Astrocyte (in vitro differentiated cells and primary cell): ENCODE measurements around the gene ADAMTSL5. TPM values are rescaled to one million over a fixed set of nuclear protein-coding genes. Genes with fewer than 3 reads are reported as not detected.

Source experiments
- DNase-seq: peaks from one replicate; pipeline ENCODE4 v3.0.0-alpha.2; 2010; ENCODE audit warnings: low read depth
- FAIRE-seq: peaks from 2 replicates; lab custom pipeline; 2011; peaks lifted over from hg19 to GRCh38; lab: Jason Lieb, UNC
- H2AFZ ChIP-seq: 2 replicates; pipeline ENCODE4 v1.6.0; 2012; ENCODE audit warnings: low read depth, low read length, inconsistent platforms
- H3K27ac ChIP-seq: 2 replicates; pipeline ENCODE4 v1.5.1; 2011; ENCODE audit warnings: low read depth, low read length, inconsistent platforms
- H3K27me3 ChIP-seq: 2 replicates; pipeline ENCODE4 v1.6.0; 2011; ENCODE audit warnings: low read length, inconsistent platforms; ENCODE audit not compliant: insufficient read depth
- H3K36me3 ChIP-seq: 2 replicates; pipeline ENCODE4 v1.5.1; 2011; ENCODE audit warnings: low read length, inconsistent platforms; ENCODE audit not compliant: insufficient read depth
- H3K4me1 ChIP-seq: 2 replicates; pipeline ENCODE4 v1.5.1; 2011; ENCODE audit warnings: low read length, inconsistent platforms; ENCODE audit not compliant: insufficient read depth
- H3K4me2 ChIP-seq: 2 replicates; pipeline ENCODE4 v1.6.0; 2012; ENCODE audit warnings: low read length, inconsistent platforms
- H3K4me3 ChIP-seq: 2 replicates; pipeline ENCODE4 v1.5.1; 2011; ENCODE audit warnings: low read depth, mild to moderate bottlenecking, low read length, inconsistent platforms; ENCODE audit not compliant: insufficient read depth
- H3K79me2 ChIP-seq: 2 replicates; pipeline ENCODE4 v1.6.0; 2012; ENCODE audit warnings: mild to moderate bottlenecking, low read length, inconsistent platforms; ENCODE audit not compliant: insufficient read depth
- H3K9ac ChIP-seq: 2 replicates; pipeline ENCODE4 v1.6.0; 2012; ENCODE audit warnings: mild to moderate bottlenecking, low read length, inconsistent platforms
- H3K9me3 ChIP-seq: 2 replicates; pipeline ENCODE4 v1.5.1; 2012; ENCODE audit warnings: low read depth, mild to moderate bottlenecking, low read length, inconsistent platforms; ENCODE audit not compliant: insufficient read depth
- H4K20me1 ChIP-seq: 2 replicates; pipeline ENCODE4 v1.6.0; 2012; ENCODE audit warnings: low read length, inconsistent platforms; ENCODE audit not compliant: insufficient read depth
- H3K27ac Mint-ChIP-seq: one replicate; pipeline ENCODE4 v1.8.0; 2021; ENCODE audit warnings: mild to moderate bottlenecking, mixed read lengths; ENCODE audit not compliant: unreplicated experiment
- H3K27me3 Mint-ChIP-seq: one replicate; pipeline ENCODE4 v1.8.0; 2021; ENCODE audit warnings: low read depth, mixed read lengths; ENCODE audit not compliant: unreplicated experiment
- H3K36me3 Mint-ChIP-seq: one replicate; pipeline ENCODE4 v1.8.0; 2021; ENCODE audit warnings: low read depth, mixed read lengths; ENCODE audit not compliant: unreplicated experiment
- H3K4me1 Mint-ChIP-seq: one replicate; pipeline ENCODE4 v1.8.0; 2021; ENCODE audit warnings: low read depth, mixed read lengths; ENCODE audit not compliant: unreplicated experiment
- H3K4me3 Mint-ChIP-seq: one replicate; pipeline ENCODE4 v1.8.0; 2021; ENCODE audit warnings: mild to moderate bottlenecking, moderate library complexity, mixed read lengths; ENCODE audit not compliant: unreplicated experiment
- H3K9me3 Mint-ChIP-seq: one replicate; pipeline ENCODE4 v1.8.0; 2021; ENCODE audit warnings: mild to moderate bottlenecking, mixed read lengths; ENCODE audit not compliant: unreplicated experiment
- EZH2 ChIP-seq: IDR thresholded peaks from 2 replicates; pipeline ENCODE4 v1.6.1; 2012; ENCODE audit warnings: mild to moderate bottlenecking, low read length, inconsistent platforms; ENCODE audit not compliant: insufficient read depth
- total RNA-seq: library from RNA; stranded (reverse); gene quantifications from 2 replicates; pipeline ENCODE4 v1.2.1, GENCODE V29; 2021
- TF ChIP-seq, protein P1 (sequence below): IDR thresholded peaks from 2 replicates; pipeline ENCODE4 v1.5.1; 2011; ENCODE audit warnings: low read depth, mild to moderate bottlenecking, inconsistent platforms, low read length, moderate library complexity; ENCODE audit not compliant: insufficient read depth

ADAMTSL5 gene
- total RNA-seq, 1 donor from 2014 or later: 5.5 TPM

DNA sequence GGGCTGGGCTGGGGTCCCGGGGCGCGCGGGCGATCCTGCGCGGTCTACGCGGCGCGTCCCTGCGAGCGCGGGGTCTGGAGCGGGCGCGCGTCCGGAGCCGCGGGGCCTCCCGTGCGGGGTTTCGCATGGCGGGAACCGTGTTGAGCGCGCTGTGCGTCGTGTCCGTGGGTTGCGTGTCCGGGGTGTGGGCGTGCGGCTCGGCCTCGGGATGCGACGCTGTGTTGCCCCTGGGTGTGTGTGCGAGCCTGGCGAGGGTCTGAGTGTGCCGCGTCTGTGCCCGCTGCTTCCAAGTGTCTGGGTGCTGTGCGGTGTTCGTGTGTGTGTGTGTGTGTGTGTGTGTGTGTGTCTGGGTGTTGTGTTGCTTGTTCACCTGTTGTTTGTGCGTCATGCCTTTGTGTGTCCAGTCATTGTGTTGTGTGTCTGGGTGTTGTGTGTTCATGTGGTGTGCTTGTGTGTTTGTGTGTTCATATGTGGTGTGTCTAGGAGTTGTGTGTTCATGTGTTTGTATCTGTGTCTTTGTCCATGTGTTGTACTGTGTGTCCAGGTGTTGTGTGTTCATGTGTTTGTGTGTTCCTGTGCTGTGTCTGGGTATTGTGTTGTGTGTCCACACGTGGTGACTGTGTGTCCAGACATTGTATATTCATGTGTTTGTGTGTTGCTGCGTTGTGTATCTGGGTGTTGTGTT is 11.6 kb upstream of the ADAMTSL5 start:
- H3K27me3 ChIP-seq: peaks cover 27% of the 10 kb centered on the region
- peak overlapping the region; percentile 50 for H3K4me2 ChIP-seq
- Mint-ChIP-seq H3K27ac (no peak overlapping the region), H3K4me3 (peak overlapping the region; percentile 76), H3K9me3 (peaks cover 4% of the 10 kb centered on the region), H3K36me3 (no peaks in the 10 kb centered on the region), H3K27me3 (peaks cover 45% of the 10 kb centered on the region), H3K4me1 (no peaks in the 10 kb centered on the region)
- FAIRE-seq: no peak
- no peak overlapping the region for H3K4me3 ChIP-seq
- no peak overlapping the region for H3K9ac ChIP-seq
- H3K4me1 ChIP-seq: no peaks in the 10 kb centered on the region
- no peak overlapping the region for H3K27ac ChIP-seq
- no peak for DNase-seq
- TF ChIP-seq EZH2: peak; percentile 84
- TF ChIP-seq, protein P1, sequence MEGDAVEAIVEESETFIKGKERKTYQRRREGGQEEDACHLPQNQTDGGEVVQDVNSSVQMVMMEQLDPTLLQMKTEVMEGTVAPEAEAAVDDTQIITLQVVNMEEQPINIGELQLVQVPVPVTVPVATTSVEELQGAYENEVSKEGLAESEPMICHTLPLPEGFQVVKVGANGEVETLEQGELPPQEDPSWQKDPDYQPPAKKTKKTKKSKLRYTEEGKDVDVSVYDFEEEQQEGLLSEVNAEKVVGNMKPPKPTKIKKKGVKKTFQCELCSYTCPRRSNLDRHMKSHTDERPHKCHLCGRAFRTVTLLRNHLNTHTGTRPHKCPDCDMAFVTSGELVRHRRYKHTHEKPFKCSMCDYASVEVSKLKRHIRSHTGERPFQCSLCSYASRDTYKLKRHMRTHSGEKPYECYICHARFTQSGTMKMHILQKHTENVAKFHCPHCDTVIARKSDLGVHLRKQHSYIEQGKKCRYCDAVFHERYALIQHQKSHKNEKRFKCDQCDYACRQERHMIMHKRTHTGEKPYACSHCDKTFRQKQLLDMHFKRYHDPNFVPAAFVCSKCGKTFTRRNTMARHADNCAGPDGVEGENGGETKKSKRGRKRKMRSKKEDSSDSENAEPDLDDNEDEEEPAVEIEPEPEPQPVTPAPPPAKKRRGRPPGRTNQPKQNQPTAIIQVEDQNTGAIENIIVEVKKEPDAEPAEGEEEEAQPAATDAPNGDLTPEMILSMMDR: no peak
- no peaks in the 10 kb centered on the region for H3K36me3 ChIP-seq
- peaks cover 7% of the 10 kb centered on the region for H4K20me1 ChIP-seq
- H3K9me3 ChIP-seq: peaks cover 3% of the 10 kb centered on the region
- no peaks in the 10 kb centered on the region for H3K79me2 ChIP-seq
- H2AFZ ChIP-seq: no peak overlapping the region

DNA sequence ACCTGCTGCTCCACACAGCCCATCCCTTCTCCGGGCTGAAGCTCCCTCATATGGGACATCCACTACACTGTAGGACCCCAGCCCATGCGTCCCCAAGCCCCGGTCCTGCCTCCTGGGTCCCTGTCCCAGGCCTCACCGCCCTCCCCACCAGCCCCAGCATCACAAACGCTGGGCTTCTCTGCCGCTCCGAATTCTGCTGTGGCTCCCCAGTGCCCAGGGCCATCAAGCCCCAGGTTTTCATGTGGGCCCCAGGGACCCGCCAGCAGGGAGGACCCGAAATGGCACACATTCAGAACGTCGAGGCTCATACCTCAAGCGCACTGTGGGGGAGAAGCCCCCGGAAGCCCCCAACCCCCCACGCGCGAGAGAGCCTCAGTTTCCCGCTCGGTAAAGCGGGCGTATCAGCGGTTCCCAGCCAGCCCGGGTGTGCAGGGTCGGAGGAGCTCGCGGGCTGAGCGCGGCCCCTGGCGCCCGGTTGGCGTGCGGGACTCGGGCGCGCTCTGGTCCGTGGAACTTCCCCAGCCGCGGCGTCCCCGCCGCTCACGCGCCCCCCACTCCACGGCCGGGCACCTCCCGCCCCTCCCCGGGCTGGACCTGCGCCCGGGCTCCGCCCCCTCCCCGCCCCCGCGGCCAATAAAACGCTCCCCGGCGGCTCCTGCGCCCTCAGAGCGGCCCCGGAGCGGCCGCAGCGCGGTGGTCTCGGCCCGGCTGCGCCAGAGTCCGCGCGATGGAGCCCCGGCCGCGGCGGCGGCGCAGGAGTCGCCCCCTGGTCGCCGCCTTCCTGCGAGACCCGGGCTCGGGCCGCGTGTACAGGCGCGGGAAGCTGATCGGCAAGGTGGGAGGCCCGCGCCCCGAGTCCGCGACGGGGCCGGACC is 10.8 kb upstream of the ADAMTSL5 start, which contains the start of gene PLK5:
PLK5 (plus strand) TSS at position 666 of the 875 bp plus-strand sequence. CDS start 2,920 bp downstream, outside the sequence.
- FAIRE-seq: no peak
- H3K27ac Mint-ChIP-seq: no peak within 1 kb of the TSS
- peaks cover 4% of the 10 kb centered on the region for H3K9me3 Mint-ChIP-seq
- H3K27me3 Mint-ChIP-seq: peaks cover 45% of the 10 kb centered on the region
- no peaks in the 10 kb centered on the region for H3K4me1 ChIP-seq
- no peak for DNase-seq
- no peaks in the 10 kb centered on the region for H3K36me3 Mint-ChIP-seq
- H3K9ac ChIP-seq: no peak within 1 kb of the TSS
- H3K4me2 ChIP-seq: peak within 1 kb of the TSS; percentile 50
- no peaks in the 10 kb centered on the region for H3K4me1 Mint-ChIP-seq
- H3K4me3 Mint-ChIP-seq: peak within 1 kb of the TSS; percentile 76
- peaks cover 3% of the 10 kb centered on the region for H3K9me3 ChIP-seq
- H3K27me3 ChIP-seq: peaks cover 27% of the 10 kb centered on the region
- H3K4me3 ChIP-seq: no peak within 1 kb of the TSS
- H2AFZ ChIP-seq: no peak within 1 kb of the TSS
- H3K36me3 ChIP-seq: no peaks in the 10 kb centered on the region
- TF ChIP-seq, protein P1: no peak
- no peak for TF ChIP-seq EZH2
- H3K27ac ChIP-seq: no peak within 1 kb of the TSS
- no peaks in the 10 kb centered on the region for H3K79me2 ChIP-seq
- peaks cover 7% of the 10 kb centered on the region for H4K20me1 ChIP-seq
